ENCODE results near the gene CNGA3.

Gene CNGA3

GRCh38 chr2:98346311-98347236 lies at the start of gene CNGA3:
Gene CNGA3, plus strand, starts transcription at chr2:98346456. Its CDS starts 23,520 bp downstream, at chr2:98369976.
- no peak for TF ChIP-seq CTCF (IDR thresholded peaks at IDR 0.05)

- TF ChIP-seq CTCF (IDR thresholded peaks at IDR 0.05), result no peak
These were observed 48.2 kb upstream of the CNGA3 start for GRCh38 chr2:98297817-98298682.

GRCh38 chr2:98298683-98299164 lies 47.5 kb upstream of the CNGA3 start:
- no peak for TF ChIP-seq CTCF (IDR thresholded peaks at IDR 0.05)

GRCh38 chr2:98299211-98299905 lies 46.9 kb upstream of the CNGA3 start:
- no peak for TF ChIP-seq CTCF (IDR thresholded peaks at IDR 0.05)

GRCh38 chr2:98300141-98300874 lies 45.9 kb upstream of the CNGA3 start:
- TF ChIP-seq CTCF (IDR thresholded peaks at IDR 0.05), result no peak

GRCh38 chr2:98301469-98301868 lies 44.8 kb upstream of the CNGA3 start:
- TF ChIP-seq CTCF (IDR thresholded peaks at IDR 0.05), result no peak

Data from LNCAP (cell line).